Body of pancreas (tissue), 4 donors: ENCODE measurements around the gene MLLT11. TPM values are rescaled to one million over a fixed set of nuclear protein-coding genes. Genes with fewer than 3 reads are reported as not detected.

Experiments
- ATAC-seq: fragments of 150-250 bp; one replicate; pipeline ENCODE4 v1.9.1; 2016
- DNase-seq, 4 donors: peaks; one replicate each; pipeline ENCODE4 v3.0.0-alpha.2; 2019
- H3K27ac ChIP-seq, 4 donors: fragments of 200-600 bp; sonication (generic); 1 replicate in 3 of 4; 2 replicates in 1 of 4; pipeline versions ENCODE4 v1.5.1 to v1.6.1; 2016 to 2019; ENCODE audit warnings: mild to moderate bottlenecking in 1 of 4, mixed read lengths in 1 of 4, moderate library complexity in 1 of 4
- H3K27me3 ChIP-seq, 2 donors: fragments of 200-600 bp; sonication (generic); one replicate each; pipeline ENCODE4 v1.6.0; 2016; ENCODE audit warnings: mild to moderate bottlenecking in 1 of 2
- H3K36me3 ChIP-seq, 2 donors: fragments of 200-600 bp; sonication (generic); replicated peaks in 1 of 2; 2 replicates each; pipeline ENCODE4 v1.5.1; 2016; ENCODE audit warnings: low read depth in 2 of 2; ENCODE audit not compliant: insufficient read depth in 1 of 2
- H3K4me1 ChIP-seq: fragments of 200-600 bp; sonication (generic); one replicate; pipeline ENCODE4 v1.6.0; 2016
- H3K4me3 ChIP-seq, 2 donors: fragments of 200-600 bp; sonication (generic); 1 replicate in 1 of 2; 2 replicates in 1 of 2; pipeline ENCODE4 v1.5.1; 2016 to 2019
- H3K9me3 ChIP-seq, 3 donors: fragments of 200-600 bp; sonication (generic); 1 replicate in 2 of 3; 2 replicates in 1 of 3; pipeline ENCODE4 v1.5.1; 2016
- CTCF ChIP-seq, 7 experiments: fragments of 450-650 bp in 4 of 7; fragments of 200-600 bp in 3 of 7; sonication (generic) in 3 of 7; IDR thresholded peaks; one replicate each; pipeline ENCODE4 v1.5.1; 2016 to 2019; ENCODE audit warnings: antibody characterized with exemption in 7 of 7
- POLR2A ChIP-seq, 3 donors: fragments of 450-650 bp; IDR thresholded peaks; one replicate each; pipeline ENCODE4 v1.6.1; 2016; ENCODE audit warnings: antibody characterized with exemption in 3 of 3, mild to moderate bottlenecking in 2 of 3
- WGBS, 2 donors: methylation state at CpG; one replicate each; pipeline ENCODE4 v1.1.5; 2017; 5-methylcytosine and 5-hydroxymethylcytosine counted together
- intact Hi-C: fragments of 100-400 bp; cut with DNase I; formaldehyde crosslinking; loops from one replicate; pipeline ENCODE4 v1.15.1; 2023
- total RNA-seq, 2 donors: library from RNA; depleted of rRNA; stranded (reverse); fragments of >200 nt; gene quantifications; one replicate each; pipeline ENCODE4 v1.1.0, GENCODE V29; 2016

MLLT11 gene
- total RNA-seq, 2 donors from 2014 or later: 0.26 to 1.6 TPM

GRCh38 chr1:151048645-151049032 is 11.6 kb upstream of the MLLT11 start:
- 15% methylated on average over 3 of the region's 3 CpGs; no CpG with 5 or more reads in 1 of the 2 donors for WGBS, 2 donors
- TF ChIP-seq POLR2A (IDR thresholded peaks at IDR 0.05) (no peak), CTCF (IDR thresholded peaks at IDR 0.05) (peak in 3 of 7 experiments; percentile 20 to 61 (median 22))
- peak overlapping the region in 1 of 2 donors; percentile 35 for H3K4me3 ChIP-seq
- peaks cover 0 to 6% of the 10 kb centered on the region in 2 donors for H3K36me3 ChIP-seq
- no peak for ATAC-seq
- peaks cover 13% of the 10 kb centered on the region for H3K4me1 ChIP-seq
- H3K27ac ChIP-seq: peak overlapping the region; percentile 63 to 79 (median 72)
- no peak for DNase-seq
- H3K9me3 ChIP-seq: no peaks in the 10 kb centered on the region
- intact Hi-C loops: no loop called here
- H3K27me3 ChIP-seq: no peaks in the 10 kb centered on the region

GRCh38 chr1:151049458-151049857 is 10.7 kb upstream of the MLLT11 start:
- Histone ChIP-seq H3K4me1 (peaks cover 13% of the 10 kb centered on the region), H3K4me3 (no peak overlapping the region), H3K27ac (no peak overlapping the region), H3K36me3 (peaks cover 0 to 11% of the 10 kb centered on the region in 2 donors), H3K9me3 (no peaks in the 10 kb centered on the region), H3K27me3 (no peaks in the 10 kb centered on the region)
- no peak for ATAC-seq
- WGBS, 2 donors: 69 to 83% methylated on average over 3 to 5 of the region's 5 CpGs
- TF ChIP-seq CTCF (IDR thresholded peaks at IDR 0.05) (no peak), POLR2A (IDR thresholded peaks at IDR 0.05) (no peak)
- no peak for DNase-seq
- intact Hi-C loops: no loop called here

GRCh38 chr1:151050051-151050688 is 10.0 kb upstream of the MLLT11 start:
- H3K9me3 ChIP-seq: no peaks in the 10 kb centered on the region
- no peak for ATAC-seq
- peaks cover 0 to 14% of the 10 kb centered on the region in 2 donors for H3K36me3 ChIP-seq
- H3K27me3 ChIP-seq: no peaks in the 10 kb centered on the region
- H3K4me3 ChIP-seq: no peak overlapping the region
- TF ChIP-seq POLR2A (IDR thresholded peaks at IDR 0.05) (no peak), CTCF (IDR thresholded peaks at IDR 0.05) (no peak)
- peaks cover 13% of the 10 kb centered on the region for H3K4me1 ChIP-seq
- intact Hi-C loops: no loop called here
- WGBS, 2 donors: 76 to 83% methylated on average over 2 of the region's 2 CpGs
- H3K27ac ChIP-seq: no peak overlapping the region
- DNase-seq: no peak

GRCh38 chr1:151051356-151052009 is 8.7 kb upstream of the MLLT11 start:
- Histone ChIP-seq H3K4me1 (peaks cover 20% of the 10 kb centered on the region), H3K36me3 (peaks cover 0 to 18% of the 10 kb centered on the region in 2 donors), H3K27me3 (no peaks in the 10 kb centered on the region), H3K4me3 (no peak overlapping the region), H3K27ac (no peak overlapping the region), H3K9me3 (no peaks in the 10 kb centered on the region)
- WGBS, 2 donors: 82 to 89% methylated on average over 2 of the region's 2 CpGs
- intact Hi-C loops: no loop called here
- no peak for TF ChIP-seq POLR2A (IDR thresholded peaks at IDR 0.05)
- TF ChIP-seq CTCF (IDR thresholded peaks at IDR 0.05): no peak
- ATAC-seq (no peak), DNase-seq (no peak)
